HEK293 (cell line): ENCODE data around the gene ZSCAN26.

ENCODE experiments used
- CTCF ChIA-PET: fragments of 350-600 bp; formaldehyde crosslinking; extraction: SDS; loops from one replicate; lab custom pipeline; 2021; ENCODE audit warnings: antibody characterized with exemption; lab: Yijun Ruan, JAX
- POLR2A ChIA-PET: fragments of 300-600 bp; formaldehyde crosslinking; extraction: SDS; loops from one replicate; lab custom pipeline; 2020; ENCODE audit warnings: antibody characterized with exemption, inconsistent platforms; lab: Yijun Ruan, JAX
- H3K27ac ChIP-seq: fragments of 200-500 bp; sonication (Bioruptor generic); 2 replicates; pipeline ENCODE4 v1.5.1; 2014; ENCODE audit warnings: low read depth, low read length, control low read depth, inconsistent platforms; ENCODE audit errors: extremely low read depth
- H3K36me3 ChIP-seq, 2 experiments: fragments of 200-500 bp in 1 of 2; sonication (Bioruptor generic) in 1 of 2; 1 replicate in 1 of 2; 2 replicates in 1 of 2; pipeline ENCODE4 v1.5.1; 2014 to 2017; ENCODE audit warnings: inconsistent platforms in 2 of 2, low read length in 2 of 2; ENCODE audit not compliant: control insufficient read depth in 2 of 2, insufficient read depth in 1 of 2
- H3K4me1 ChIP-seq: fragments of 200-500 bp; sonication (Bioruptor generic); 2 replicates; pipeline ENCODE4 v1.5.1; 2014; ENCODE audit warnings: mild to moderate bottlenecking, low read length, inconsistent platforms; ENCODE audit not compliant: control insufficient read depth, insufficient read depth
- H3K4me3 ChIP-seq: 2 replicates; pipeline ENCODE4 v1.5.1; 2011; ENCODE audit warnings: low read depth, mild to moderate bottlenecking, control low read depth, low read length, moderate library complexity
- H3K9me3 ChIP-seq: fragments of 200-500 bp; sonication (Bioruptor generic); 2 replicates; pipeline ENCODE4 v1.5.1; 2014; ENCODE audit warnings: low read depth, low read length, inconsistent platforms; ENCODE audit not compliant: control insufficient read depth, insufficient read depth
- SCRT1 ChIP-seq: fragments of 450-650 bp; formaldehyde crosslinking; IDR thresholded peaks from 2 replicates; pipeline ENCODE4 v1.5.1; 2016; ENCODE audit warnings: missing biosample characterization, missing genetic modification characterization, borderline replicate concordance
- SCRT2 ChIP-seq: fragments of 450-650 bp; formaldehyde crosslinking; IDR thresholded peaks from 2 replicates; pipeline ENCODE4 v1.5.1; 2016; ENCODE audit warnings: missing biosample characterization, missing genetic modification characterization
- SETDB1 ChIP-seq: IDR thresholded peaks from one replicate; pipeline ENCODE4 v1.6.1; 2017; ENCODE audit warnings: mild to moderate bottlenecking, low read length, moderate library complexity, mixed read lengths; ENCODE audit not compliant: insufficient read length
- ZNF561 ChIP-seq: fragments of 450-650 bp; IDR thresholded peaks from 2 replicates; pipeline ENCODE4 v1.5.1; 2018; ENCODE audit warnings: missing biosample characterization, missing genetic modification characterization, borderline replicate concordance
- ZNF777 ChIP-seq: fragments of 450-650 bp; formaldehyde crosslinking; IDR thresholded peaks from 2 replicates; pipeline ENCODE4 v1.5.1; 2017; ENCODE audit warnings: missing biosample characterization, missing genetic modification characterization, borderline replicate concordance
- TF ChIP-seq, protein P1 (sequence below): fragments of 450-650 bp; formaldehyde crosslinking; IDR thresholded peaks from 2 replicates; pipeline ENCODE4 v1.5.1; 2016; ENCODE audit warnings: missing biosample characterization, missing genetic modification characterization
- TF ChIP-seq, protein P2 (sequence below): fragments of 450-650 bp; formaldehyde crosslinking; conservative IDR thresholded peaks from 2 replicates; pipeline ENCODE4 v1.5.1; 2016; ENCODE audit warnings: low read depth, missing biosample characterization, missing genetic modification characterization

Gene ZSCAN26

GRCh38 chr6:28326371-28326948, 59.5 kb downstream of the ZSCAN26 start:
- H3K4me1 ChIP-seq: no peaks in the 10 kb centered on the region
- H3K4me3 ChIP-seq: no peak overlapping the region
- ChIA-PET POLR2A (no interaction called here), CTCF (no interaction called here)
- peaks cover 0 to 13% of the 10 kb centered on the region in 2 experiments; a peak in 1 of 3 replicates for H3K36me3 ChIP-seq
- TF ChIP-seq SCRT2 (tag by site-specific recombination) (peak; percentile 67), ZNF561 (tag by site-specific recombination) (no peak), ZNF777 (no peak), SCRT1 (tag by site-specific recombination) (0 out of 2 replicates have a peak, but pooled peaks have one; percentile 34), SETDB1 (peak; percentile 99)
- TF ChIP-seq, protein P1, sequence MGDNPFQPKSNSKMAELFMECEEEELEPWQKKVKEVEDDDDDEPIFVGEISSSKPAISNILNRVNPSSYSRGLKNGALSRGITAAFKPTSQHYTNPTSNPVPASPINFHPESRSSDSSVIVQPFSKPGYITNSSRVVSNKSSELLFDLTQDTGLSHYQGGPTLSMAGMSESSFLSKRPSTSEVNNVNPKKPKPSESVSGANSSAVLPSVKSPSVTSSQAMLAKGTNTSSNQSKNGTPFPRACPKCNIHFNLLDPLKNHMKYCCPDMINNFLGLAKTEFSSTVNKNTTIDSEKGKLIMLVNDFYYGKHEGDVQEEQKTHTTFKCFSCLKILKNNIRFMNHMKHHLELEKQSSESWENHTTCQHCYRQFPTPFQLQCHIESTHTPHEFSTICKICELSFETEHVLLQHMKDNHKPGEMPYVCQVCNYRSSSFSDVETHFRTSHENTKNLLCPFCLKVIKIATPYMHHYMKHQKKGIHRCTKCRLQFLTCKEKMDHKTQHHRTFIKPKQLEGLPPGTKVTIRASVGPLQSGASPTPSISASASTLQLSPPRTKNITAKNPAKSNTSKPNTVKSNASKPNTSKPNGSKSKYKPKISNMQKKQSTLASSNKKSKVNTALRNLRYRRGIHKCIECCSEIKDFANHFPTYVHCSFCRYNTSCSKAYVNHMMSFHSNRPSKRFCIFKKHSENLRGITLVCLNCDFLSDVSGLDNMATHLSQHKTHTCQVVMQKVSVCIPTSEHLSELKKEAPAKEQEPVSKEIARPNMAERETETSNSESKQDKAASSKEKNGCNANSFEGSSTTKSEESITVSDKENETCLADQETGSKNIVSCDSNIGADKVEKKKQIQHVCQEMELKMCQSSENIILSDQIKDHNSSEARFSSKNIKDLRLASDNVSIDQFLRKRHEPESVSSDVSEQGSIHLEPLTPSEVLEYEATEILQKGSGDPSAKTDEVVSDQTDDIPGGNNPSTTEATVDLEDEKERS: peak; percentile 64; the same call in 1 of the 2 replicates
- TF ChIP-seq, protein P2, sequence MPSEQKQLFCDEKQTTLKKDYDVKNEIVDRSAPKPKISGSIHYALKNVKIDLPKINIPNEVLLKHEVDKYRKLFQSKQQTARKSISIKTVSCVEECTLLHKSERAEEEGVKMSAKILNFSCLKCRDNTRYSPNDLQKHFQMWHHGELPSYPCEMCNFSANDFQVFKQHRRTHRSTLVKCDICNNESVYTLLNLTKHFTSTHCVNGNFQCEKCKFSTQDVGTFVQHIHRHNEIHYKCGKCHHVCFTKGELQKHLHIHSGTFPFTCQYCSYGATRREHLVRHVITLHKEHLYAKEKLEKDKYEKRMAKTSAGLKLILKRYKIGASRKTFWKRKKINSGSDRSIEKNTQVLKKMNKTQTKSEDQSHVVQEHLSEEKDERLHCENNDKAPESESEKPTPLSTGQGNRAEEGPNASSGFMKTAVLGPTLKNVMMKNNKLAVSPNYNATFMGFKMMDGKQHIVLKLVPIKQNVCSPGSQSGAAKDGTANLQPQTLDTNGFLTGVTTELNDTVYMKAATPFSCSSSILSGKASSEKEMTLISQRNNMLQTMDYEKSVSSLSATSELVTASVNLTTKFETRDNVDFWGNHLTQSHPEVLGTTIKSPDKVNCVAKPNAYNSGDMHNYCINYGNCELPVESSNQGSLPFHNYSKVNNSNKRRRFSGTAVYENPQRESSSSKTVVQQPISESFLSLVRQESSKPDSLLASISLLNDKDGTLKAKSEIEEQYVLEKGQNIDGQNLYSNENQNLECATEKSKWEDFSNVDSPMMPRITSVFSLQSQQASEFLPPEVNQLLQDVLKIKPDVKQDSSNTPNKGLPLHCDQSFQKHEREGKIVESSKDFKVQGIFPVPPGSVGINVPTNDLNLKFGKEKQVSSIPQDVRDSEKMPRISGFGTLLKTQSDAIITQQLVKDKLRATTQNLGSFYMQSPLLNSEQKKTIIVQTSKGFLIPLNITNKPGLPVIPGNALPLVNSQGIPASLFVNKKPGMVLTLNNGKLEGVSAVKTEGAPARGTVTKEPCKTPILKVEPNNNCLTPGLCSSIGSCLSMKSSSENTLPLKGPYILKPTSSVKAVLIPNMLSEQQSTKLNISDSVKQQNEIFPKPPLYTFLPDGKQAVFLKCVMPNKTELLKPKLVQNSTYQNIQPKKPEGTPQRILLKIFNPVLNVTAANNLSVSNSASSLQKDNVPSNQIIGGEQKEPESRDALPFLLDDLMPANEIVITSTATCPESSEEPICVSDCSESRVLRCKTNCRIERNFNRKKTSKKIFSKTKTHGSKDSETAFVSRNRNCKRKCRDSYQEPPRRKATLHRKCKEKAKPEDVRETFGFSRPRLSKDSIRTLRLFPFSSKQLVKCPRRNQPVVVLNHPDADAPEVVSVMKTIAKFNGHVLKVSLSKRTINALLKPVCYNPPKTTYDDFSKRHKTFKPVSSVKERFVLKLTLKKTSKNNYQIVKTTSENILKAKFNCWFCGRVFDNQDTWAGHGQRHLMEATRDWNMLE: 0 out of 2 replicates have a peak, but pooled peaks have one; percentile 18
- H3K9me3 ChIP-seq: no peaks in the 10 kb centered on the region
- no peak overlapping the region for H3K27ac ChIP-seq
